Psoas muscle (tissue), 8 donors: ENCODE results near the gene CHCHD1. TPM values are rescaled to one million over a fixed set of nuclear protein-coding genes. Genes with fewer than 3 reads are reported as not detected.

ENCODE experiments used
- ATAC-seq, 4 donors: fragments of 200-7000 bp; cut with Tn5 transposase; one replicate each; pipeline ENCODE4 v1.9.1; 2020; ENCODE audit warnings: moderate library complexity in 3 of 4, mild to moderate bottlenecking in 2 of 4
- DNase-seq, 2 donors: peaks; one replicate each; pipeline ENCODE4 v3.0.0-alpha.2; 2020
- H3K27ac ChIP-seq: fragments of 200-600 bp; one replicate; pipeline ENCODE4 v1.8.0; 2022
- H3K27me3 ChIP-seq, 3 donors: fragments of 200-600 bp in 1 of 3; one replicate each; pipeline versions ENCODE4 v1.6.1 to v1.8.0; 2013 to 2022; ENCODE audit warnings: low read length in 2 of 3, mild to moderate bottlenecking in 2 of 3, moderate library complexity in 1 of 3; ENCODE audit not compliant: insufficient read depth in 3 of 3
- H3K36me3 ChIP-seq, 2 donors: fragments of 200-600 bp in 1 of 2; one replicate each; pipeline versions ENCODE4 v1.6.1 to v1.8.0; 2013 to 2022; ENCODE audit warnings: low read depth in 1 of 2, mild to moderate bottlenecking in 1 of 2, moderate library complexity in 1 of 2; ENCODE audit not compliant: insufficient read depth in 1 of 2
- H3K4me1 ChIP-seq: fragments of 200-600 bp; one replicate; pipeline ENCODE4 v1.8.0; 2022
- H3K4me3 ChIP-seq: fragments of 200-600 bp; one replicate; pipeline ENCODE4 v1.8.0; 2022; ENCODE audit warnings: mild to moderate bottlenecking
- H3K9me3 ChIP-seq: fragments of 200-600 bp; one replicate; pipeline ENCODE4 v1.8.0; 2022
- WGBS, 3 donors: extraction: QIAGEN DNeasy Blood & Tissue Kit; methylation state at CpG; one replicate each; pipeline versions ENCODE4 v1.1.6 to v1.1.7; 2013; 5-methylcytosine and 5-hydroxymethylcytosine counted together
- intact Hi-C, 2 donors: fragments of 100-400 bp; cut with DNase I; formaldehyde crosslinking; loops; one replicate each; pipeline versions ENCODE4 v1.11.0 to v1.14.2; 2022
- polyA plus RNA-seq, 3 donors: library from polyadenylated mRNA; stranded (reverse); fragments of 200-250 nt; gene quantifications; one replicate each; pipeline ENCODE4 v1.2.3, GENCODE V29; 2013
- total RNA-seq, 4 donors: library from RNA; stranded (reverse); fragmentation: NEBNext Ultra II Directional in 2 of 4; extraction: Animal tissue kit (Norgen Biotek cat#: 25700) in 2 of 4; gene quantifications; one replicate each; pipeline versions ENCODE4 v1.2.1 to v1.2.4, GENCODE V29; 2021 to 2023
- TF ChIP-seq, protein P1 (sequence below): fragments of 200-600 bp; IDR thresholded peaks from one replicate; pipeline ENCODE4 v1.8.0; 2022; ENCODE audit warnings: antibody characterized with exemption
- donor health status: healthy with polysubstance abuse.
- donor health status: DM: no; HTN: no; CAD: no; lungs with moderate emphysema.
- donor health status: Bipolar disorder and iron deficiency.
- donor health status: healthy.
- donor health status: DM: yes; HTN: yes; CAD: no.
- donor health status: DM: no; HTN: no; CAD: no.
- donor health status: DM: no; HTN: no; CAD: no.
- donor health status: DM: yes; HTN: yes; CAD: no.

The CHCHD1 gene
- total and polyA plus RNA-seq, 7 donors = 19.9 to 98.7 (median 30.9) TPM

DNA sequence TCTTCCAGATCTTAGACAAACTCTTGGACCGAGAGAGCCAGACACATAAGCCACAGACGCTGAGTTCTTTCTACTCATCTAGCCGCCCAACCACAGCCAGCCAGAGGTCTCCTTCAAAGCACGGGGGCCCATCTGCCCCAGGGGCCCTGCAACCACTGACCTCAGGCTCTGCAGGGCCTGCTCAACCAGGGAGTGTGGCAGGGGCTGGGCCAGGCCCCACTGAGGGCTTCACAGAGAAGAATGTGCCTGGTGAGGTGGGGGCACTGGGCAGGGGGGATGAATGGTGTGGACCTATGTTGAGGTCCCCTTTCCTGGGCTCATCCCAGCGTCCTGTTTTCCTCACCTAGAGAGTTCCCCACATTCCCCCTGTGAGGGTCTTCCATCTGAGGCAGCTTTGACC is 14.9 kb downstream of the CHCHD1 start:
- ATAC-seq (no peak), DNase-seq (peak in 1 of 2 donors; percentile 48)
- H3K36me3 ChIP-seq = peaks cover 8 to 100% of the 10 kb centered on the region in 2 donors
- TF ChIP-seq, protein P1, sequence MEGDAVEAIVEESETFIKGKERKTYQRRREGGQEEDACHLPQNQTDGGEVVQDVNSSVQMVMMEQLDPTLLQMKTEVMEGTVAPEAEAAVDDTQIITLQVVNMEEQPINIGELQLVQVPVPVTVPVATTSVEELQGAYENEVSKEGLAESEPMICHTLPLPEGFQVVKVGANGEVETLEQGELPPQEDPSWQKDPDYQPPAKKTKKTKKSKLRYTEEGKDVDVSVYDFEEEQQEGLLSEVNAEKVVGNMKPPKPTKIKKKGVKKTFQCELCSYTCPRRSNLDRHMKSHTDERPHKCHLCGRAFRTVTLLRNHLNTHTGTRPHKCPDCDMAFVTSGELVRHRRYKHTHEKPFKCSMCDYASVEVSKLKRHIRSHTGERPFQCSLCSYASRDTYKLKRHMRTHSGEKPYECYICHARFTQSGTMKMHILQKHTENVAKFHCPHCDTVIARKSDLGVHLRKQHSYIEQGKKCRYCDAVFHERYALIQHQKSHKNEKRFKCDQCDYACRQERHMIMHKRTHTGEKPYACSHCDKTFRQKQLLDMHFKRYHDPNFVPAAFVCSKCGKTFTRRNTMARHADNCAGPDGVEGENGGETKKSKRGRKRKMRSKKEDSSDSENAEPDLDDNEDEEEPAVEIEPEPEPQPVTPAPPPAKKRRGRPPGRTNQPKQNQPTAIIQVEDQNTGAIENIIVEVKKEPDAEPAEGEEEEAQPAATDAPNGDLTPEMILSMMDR = no peak
- H3K4me3 ChIP-seq = no peak overlapping the region
- no peaks in the 10 kb centered on the region for H3K4me1 ChIP-seq
- no peak overlapping the region for H3K27ac ChIP-seq
- H3K27me3 ChIP-seq = no peaks in the 10 kb centered on the region
- intact Hi-C loops = no loop called here
- 77 to 81% (median 78%) methylated on average over 5 of the region's 5 CpGs for WGBS, 3 donors
- no peaks in the 10 kb centered on the region for H3K9me3 ChIP-seq

DNA sequence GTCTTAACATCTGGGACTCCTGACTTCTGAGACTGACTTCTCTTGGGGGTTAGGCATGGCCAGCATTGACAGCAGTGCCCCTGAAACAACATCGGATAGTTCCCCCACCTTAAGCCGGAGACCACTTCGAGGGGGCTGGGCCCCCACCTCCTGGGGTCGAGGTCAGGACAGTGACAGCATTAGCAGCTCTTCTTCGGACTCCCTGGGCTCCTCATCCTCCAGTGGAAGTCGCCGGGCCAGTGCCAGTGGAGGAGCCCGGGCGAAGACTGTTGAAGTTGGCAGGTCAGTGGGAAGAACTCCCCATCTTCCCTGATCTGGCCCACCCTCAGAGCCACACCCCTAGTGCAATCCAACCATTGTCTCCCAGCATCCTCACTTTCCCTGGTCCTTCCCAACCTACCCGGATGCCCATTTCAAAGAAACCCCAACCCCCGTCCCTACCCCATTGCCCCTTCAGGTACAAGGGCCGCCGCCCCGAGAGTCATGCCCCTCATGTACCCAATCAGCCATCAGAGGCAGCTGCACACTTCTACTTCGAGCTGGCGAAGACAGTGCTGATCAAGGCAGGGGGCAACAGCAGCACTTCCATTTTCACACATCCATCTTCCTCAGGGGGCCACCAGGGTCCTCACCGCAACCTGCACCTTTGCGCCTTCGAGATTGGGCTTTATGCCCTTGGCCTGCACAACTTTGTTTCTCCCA is 15.6 kb downstream of the CHCHD1 start:
- peak in 1 of 2 donors; percentile 45 for DNase-seq
- H3K27ac ChIP-seq = no peak overlapping the region
- TF ChIP-seq, protein P1 = no peak
- no peak for ATAC-seq
- H3K4me1 ChIP-seq = no peaks in the 10 kb centered on the region
- no peaks in the 10 kb centered on the region for H3K27me3 ChIP-seq
- 81 to 91% (median 85%) methylated on average over 19 of the region's 19 CpGs for WGBS, 3 donors
- intact Hi-C loops = no loop called here
- peaks cover 12 to 100% of the 10 kb centered on the region in 2 donors for H3K36me3 ChIP-seq
- H3K9me3 ChIP-seq = no peaks in the 10 kb centered on the region
- H3K4me3 ChIP-seq = no peak overlapping the region

DNA sequence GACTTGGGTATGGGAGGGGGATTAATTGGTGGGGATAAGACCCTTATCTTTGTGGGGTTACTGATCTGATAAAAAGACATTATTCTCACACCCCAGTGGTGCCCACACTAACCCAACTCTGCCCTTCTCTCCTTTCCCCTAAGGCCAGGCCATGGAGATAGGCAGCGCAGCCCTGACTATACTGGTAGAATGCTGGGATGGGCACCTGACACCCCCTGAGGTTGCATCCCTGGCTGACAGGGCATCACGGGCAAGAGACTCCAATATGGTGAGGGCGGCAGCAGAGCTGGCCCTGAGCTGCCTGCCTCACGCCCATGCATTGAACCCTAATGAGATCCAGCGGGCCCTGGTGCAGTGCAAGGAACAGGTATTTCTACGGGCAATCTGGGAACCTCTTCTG is 16.2 kb downstream of the CHCHD1 start:
- Histone ChIP-seq H3K4me1 (no peaks in the 10 kb centered on the region), H3K27me3 (no peaks in the 10 kb centered on the region), H3K4me3 (no peak overlapping the region), H3K36me3 (peaks cover 15 to 100% of the 10 kb centered on the region in 2 donors), H3K27ac (no peak overlapping the region), H3K9me3 (no peaks in the 10 kb centered on the region)
- WGBS, 3 donors = 85 to 92% (median 92%) methylated on average over 6 of the region's 6 CpGs
- DNase-seq (peak in 1 of 2 donors; percentile 26), ATAC-seq (no peak)
- TF ChIP-seq, protein P1 = no peak
- intact Hi-C loops = no loop called here

DNA sequence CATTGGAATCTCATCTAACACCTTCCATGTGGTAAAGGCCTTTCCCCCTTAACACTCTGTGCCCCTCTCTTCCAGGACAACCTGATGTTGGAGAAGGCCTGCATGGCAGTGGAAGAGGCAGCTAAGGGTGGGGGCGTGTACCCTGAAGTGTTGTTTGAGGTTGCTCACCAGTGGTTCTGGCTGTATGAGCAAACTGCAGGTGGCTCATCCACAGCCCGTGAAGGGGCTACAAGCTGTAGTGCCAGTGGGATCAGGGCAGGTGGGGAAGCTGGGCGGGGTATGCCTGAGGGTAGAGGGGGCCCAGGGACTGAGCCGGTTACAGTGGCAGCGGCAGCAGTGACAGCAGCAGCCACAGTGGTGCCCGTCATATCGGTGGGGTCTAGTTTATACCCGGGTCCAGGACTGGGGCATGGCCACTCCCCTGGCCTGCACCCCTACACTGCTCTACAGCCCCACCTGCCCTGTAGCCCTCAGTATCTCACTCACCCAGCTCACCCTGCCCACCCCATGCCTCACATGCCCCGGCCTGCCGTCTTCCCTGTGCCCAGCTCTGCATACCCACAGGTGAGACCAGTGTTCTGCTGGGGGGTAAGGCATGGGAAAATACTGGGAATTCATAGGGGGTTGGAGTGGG is 17.2 kb downstream of the CHCHD1 start:
- no peaks in the 10 kb centered on the region for H3K27me3 ChIP-seq
- no peaks in the 10 kb centered on the region for H3K9me3 ChIP-seq
- no peak overlapping the region for H3K4me3 ChIP-seq
- no peaks in the 10 kb centered on the region for H3K4me1 ChIP-seq
- peaks cover 17 to 100% of the 10 kb centered on the region in 2 donors for H3K36me3 ChIP-seq
- H3K27ac ChIP-seq = no peak overlapping the region
- 69 to 81% (median 71%) methylated on average over 10 of the region's 10 CpGs for WGBS, 3 donors
- intact Hi-C loops = no loop called here
- peak in 1 of 2 donors; percentile 34 for DNase-seq
- ATAC-seq = peak in 2 of 4 donors; percentile 6 to 18
- TF ChIP-seq, protein P1 = no peak
